ENCODE measurements around the gene CCDC197. TPM values are rescaled to one million over a fixed set of nuclear protein-coding genes. Genes with fewer than 3 reads are reported as not detected.

The CCDC197 gene
- total RNA-seq, 1 donor from 2014 or later = 0.13 TPM

GRCh38 chr14:93987815-93988476 is 9.2 kb upstream of the CCDC197 start:
- no peak overlapping the region for H3K4me3 Mint-ChIP-seq
- H3K36me3 Mint-ChIP-seq (ENCODE audit: low read depth) = no peaks in the 10 kb centered on the region
- H3K9me3 Mint-ChIP-seq = no peaks in the 10 kb centered on the region
- H3K4me1 Mint-ChIP-seq (ENCODE audit: low read depth) = peaks cover 7% of the 10 kb centered on the region
- no peaks in the 10 kb centered on the region for H3K27me3 Mint-ChIP-seq (ENCODE audit: insufficient read depth)
- DNase-seq (ENCODE audit: low spot score) = no peak
- no peak overlapping the region for H3K27ac Mint-ChIP-seq
- intact Hi-C loops (cut with micrococcal nuclease) = no loop called here

GRCh38 chr14:93989939-93990338 is 7.2 kb upstream of the CCDC197 start:
- no peak overlapping the region for H3K4me3 Mint-ChIP-seq
- intact Hi-C loops (cut with micrococcal nuclease) = loop anchor here (1.0 kb wide), 1 partner anchor 9 kb away; no protein-coding TSS in a partner anchor
- no peaks in the 10 kb centered on the region for H3K27me3 Mint-ChIP-seq (ENCODE audit: insufficient read depth)
- no peak overlapping the region for H3K27ac Mint-ChIP-seq
- H3K36me3 Mint-ChIP-seq (ENCODE audit: low read depth) = no peaks in the 10 kb centered on the region
- H3K4me1 Mint-ChIP-seq (ENCODE audit: low read depth) = peaks cover 10% of the 10 kb centered on the region
- H3K9me3 Mint-ChIP-seq = no peaks in the 10 kb centered on the region
- no peak for DNase-seq (ENCODE audit: low spot score)

- no peaks in the 10 kb centered on the region for H3K9me3 Mint-ChIP-seq
- intact Hi-C loops (cut with micrococcal nuclease) = no loop called here
- H3K27me3 Mint-ChIP-seq (ENCODE audit: insufficient read depth) = no peaks in the 10 kb centered on the region
- H3K27ac Mint-ChIP-seq = no peak overlapping the region
- DNase-seq (ENCODE audit: low spot score) = no peak
- no peak overlapping the region for H3K4me3 Mint-ChIP-seq
- H3K36me3 Mint-ChIP-seq (ENCODE audit: low read depth) = no peaks in the 10 kb centered on the region
- H3K4me1 Mint-ChIP-seq (ENCODE audit: low read depth) = peaks cover 20% of the 10 kb centered on the region
Measured at GRCh38 chr14:93991212-93991611, 5.9 kb upstream of the CCDC197 start.

- no peak for DNase-seq (ENCODE audit: low spot score)
- Mint-ChIP-seq H3K27ac (no peak overlapping the region), H3K36me3 (ENCODE audit: low read depth) (no peaks in the 10 kb centered on the region), H3K27me3 (ENCODE audit: insufficient read depth) (peaks cover 1% of the 10 kb centered on the region), H3K4me3 (no peak overlapping the region), H3K4me1 (ENCODE audit: low read depth) (peaks cover 20% of the 10 kb centered on the region), H3K9me3 (no peaks in the 10 kb centered on the region)
- intact Hi-C loops (cut with micrococcal nuclease) = no loop called here
Measured at GRCh38 chr14:93991649-93992048, 5.5 kb upstream of the CCDC197 start.

GRCh38 chr14:93993382-93993781 is 3.7 kb upstream of the CCDC197 start:
- no peak for DNase-seq (ENCODE audit: low spot score)
- peaks cover 4% of the 10 kb centered on the region for H3K27me3 Mint-ChIP-seq (ENCODE audit: insufficient read depth)
- H3K4me1 Mint-ChIP-seq (ENCODE audit: low read depth) = peaks cover 30% of the 10 kb centered on the region
- H3K27ac Mint-ChIP-seq = no peak overlapping the region
- H3K4me3 Mint-ChIP-seq = no peak overlapping the region
- no peaks in the 10 kb centered on the region for H3K36me3 Mint-ChIP-seq (ENCODE audit: low read depth)
- intact Hi-C loops (cut with micrococcal nuclease) = no loop called here
- H3K9me3 Mint-ChIP-seq = no peaks in the 10 kb centered on the region

GRCh38 chr14:93994919-93995682 is 2.0 kb upstream of the CCDC197 start:
- DNase-seq (ENCODE audit: low spot score) = no peak
- Mint-ChIP-seq H3K36me3 (ENCODE audit: low read depth) (no peaks in the 10 kb centered on the region), H3K27me3 (ENCODE audit: insufficient read depth) (peaks cover 4% of the 10 kb centered on the region), H3K4me3 (no peak overlapping the region), H3K27ac (peak overlapping the region; percentile 67), H3K9me3 (no peaks in the 10 kb centered on the region), H3K4me1 (ENCODE audit: low read depth) (peaks cover 36% of the 10 kb centered on the region)
- intact Hi-C loops (cut with micrococcal nuclease) = no loop called here

GRCh38 chr14:93996130-93996695 is 888 bp upstream of the CCDC197 start:
- Mint-ChIP-seq H3K27ac (peak overlapping the region; percentile 67), H3K9me3 (no peaks in the 10 kb centered on the region), H3K4me1 (ENCODE audit: low read depth) (peaks cover 38% of the 10 kb centered on the region), H3K36me3 (ENCODE audit: low read depth) (no peaks in the 10 kb centered on the region), H3K27me3 (ENCODE audit: insufficient read depth) (peaks cover 4% of the 10 kb centered on the region), H3K4me3 (no peak overlapping the region)
- no peak for DNase-seq (ENCODE audit: low spot score)
- intact Hi-C loops (cut with micrococcal nuclease) = no loop called here

GRCh38 chr14:93997916-93998870 is 1.1 kb downstream of the CCDC197 start:
- Mint-ChIP-seq H3K4me1 (ENCODE audit: low read depth) (peaks cover 48% of the 10 kb centered on the region), H3K9me3 (no peaks in the 10 kb centered on the region)
- intact Hi-C loops (cut with micrococcal nuclease) = no loop called here

GRCh38 chr14:93998871-93999403 is 1.8 kb downstream of the CCDC197 start:
- peaks cover 48% of the 10 kb centered on the region for H3K4me1 Mint-ChIP-seq (ENCODE audit: low read depth)
- intact Hi-C loops (cut with micrococcal nuclease) = no loop called here
- peak overlapping the region; percentile 64 for H3K27ac Mint-ChIP-seq
- DNase-seq (ENCODE audit: low spot score) = no peak
- H3K9me3 Mint-ChIP-seq = no peaks in the 10 kb centered on the region
- no peak overlapping the region for H3K4me3 Mint-ChIP-seq
- H3K36me3 Mint-ChIP-seq (ENCODE audit: low read depth) = no peaks in the 10 kb centered on the region
- peaks cover 4% of the 10 kb centered on the region for H3K27me3 Mint-ChIP-seq (ENCODE audit: insufficient read depth)

More at GRCh38 chr14:93997916-93998870, 1.1 kb downstream of the CCDC197 start:
- no peak for DNase-seq (ENCODE audit: low spot score)
- Mint-ChIP-seq H3K27me3 (ENCODE audit: insufficient read depth) (peaks cover 4% of the 10 kb centered on the region), H3K36me3 (ENCODE audit: low read depth) (no peaks in the 10 kb centered on the region), H3K27ac (no peak overlapping the region), H3K4me3 (no peak overlapping the region)

- Mint-ChIP-seq H3K4me3 (no peak overlapping the region), H3K27me3 (ENCODE audit: insufficient read depth) (peaks cover 4% of the 10 kb centered on the region), H3K27ac (peak overlapping the region; percentile 64), H3K36me3 (ENCODE audit: low read depth) (no peaks in the 10 kb centered on the region), H3K4me1 (ENCODE audit: low read depth) (peaks cover 48% of the 10 kb centered on the region), H3K9me3 (no peaks in the 10 kb centered on the region)
- intact Hi-C loops (cut with micrococcal nuclease) = no loop called here
- no peak for DNase-seq (ENCODE audit: low spot score)
Measured at GRCh38 chr14:93999573-93999972, 2.5 kb downstream of the CCDC197 start.

- H3K4me3 Mint-ChIP-seq = no peak overlapping the region
- peaks cover 4% of the 10 kb centered on the region for H3K27me3 Mint-ChIP-seq (ENCODE audit: insufficient read depth)
- H3K36me3 Mint-ChIP-seq (ENCODE audit: low read depth) = no peaks in the 10 kb centered on the region
- no peak overlapping the region for H3K27ac Mint-ChIP-seq
- H3K4me1 Mint-ChIP-seq (ENCODE audit: low read depth) = peaks cover 46% of the 10 kb centered on the region
- no peak for DNase-seq (ENCODE audit: low spot score)
- no peaks in the 10 kb centered on the region for H3K9me3 Mint-ChIP-seq
- intact Hi-C loops (cut with micrococcal nuclease) = no loop called here
Measured at GRCh38 chr14:94000267-94000666, 3.2 kb downstream of the CCDC197 start.

- no peaks in the 10 kb centered on the region for H3K9me3 Mint-ChIP-seq
- peaks cover 40% of the 10 kb centered on the region for H3K4me1 Mint-ChIP-seq (ENCODE audit: low read depth)
- intact Hi-C loops (cut with micrococcal nuclease) = loop anchor here (1.0 kb wide), 3 partner anchors 23 to 62 kb away; no protein-coding TSS in a partner anchor
- H3K27me3 Mint-ChIP-seq (ENCODE audit: insufficient read depth) = peaks cover 4% of the 10 kb centered on the region
- H3K4me3 Mint-ChIP-seq = no peak overlapping the region
- H3K36me3 Mint-ChIP-seq (ENCODE audit: low read depth) = no peaks in the 10 kb centered on the region
- no peak for DNase-seq (ENCODE audit: low spot score)
- H3K27ac Mint-ChIP-seq = no peak overlapping the region
Measured at GRCh38 chr14:94001016-94001415, 3.9 kb downstream of the CCDC197 start.

Data from activated T-helper 1 cell treated with anti-CD3 and anti-CD28 coated beads, Interleukin-12 subunit alpha, Interleukin-12 subunit beta, Interleukin-2, Interleukin-4 antibody, amounts not matched to agents 30 ng/mL and 10 ng/mL and 1 ng/mL, durations not matched to agents 14 hours and 24 hours and 36 hours (primary cell).